ENCODE results near the gene MANF. TPM values are rescaled to one million over a fixed set of nuclear protein-coding genes. Genes with fewer than 3 reads are reported as not detected.

Gene MANF
- total and polyA plus RNA-seq, 2 donors (not counting 1 experiment from before 2014, with no cell fraction given): 19.8 to 29.7 TPM

- intact Hi-C loops (cut with micrococcal nuclease): no loop called here
- H3K4me3 ChIP-seq (ENCODE audit: control extremely low read depth in 1 of 5, extremely low read depth in 1 of 5, insufficient read depth in 1 of 5, low read depth in 2 of 5, low read length in 4 of 5): no peak overlapping the region
- no peaks in the 10 kb centered on the region for H3K36me3 ChIP-seq (replicated peaks in 1 of 2; ENCODE audit: control extremely low read depth in 1 of 2, control insufficient read depth in 1 of 2, extremely low read depth in 1 of 2, insufficient read depth in 2 of 2, low read length in 1 of 2)
- H4K20me1 ChIP-seq (ENCODE audit: control insufficient read depth, insufficient read depth, low read length, poor library complexity, severe bottlenecking): no peaks in the 10 kb centered on the region
- H3K4me3 Mint-ChIP-seq: no peak overlapping the region
- DNase-seq (no peak), ATAC-seq (ENCODE audit: low read depth) (no peak)
- H3K4me1 ChIP-seq (ENCODE audit: control insufficient read depth in 2 of 2, insufficient read depth in 2 of 2, low read length in 2 of 2): no peaks in the 10 kb centered on the region
- no peaks in the 10 kb centered on the region for H3K4me1 Mint-ChIP-seq
- no peaks in the 10 kb centered on the region for H3K9me3 ChIP-seq (ENCODE audit: control extremely low read depth in 1 of 3, control insufficient read depth in 2 of 3, insufficient read depth in 1 of 3, low read length in 2 of 3)
- H3K27ac ChIP-seq (ENCODE audit: low read length in 2 of 2): no peak overlapping the region
- 100% methylated on average over 2 of the region's 2 CpGs for WGBS (ENCODE audit: insufficient coverage)
- H3K27me3 Mint-ChIP-seq: peaks cover 15% of the 10 kb centered on the region
- H3K79me2 ChIP-seq (ENCODE audit: control insufficient read depth, insufficient read depth, low read length): no peaks in the 10 kb centered on the region
- TF ChIP-seq CTCF (IDR thresholded peaks at IDR 0.05): no peak
- no peak for TF ChIP-seq EZH2 (IDR thresholded peaks at IDR 0.05; ENCODE audit: borderline replicate concordance, insufficient read depth, low read depth, low read length, poor library complexity, severe bottlenecking)
- ChIA-PET POLR2A (no interaction called here), CTCF (no interaction called here)
- H2AFZ ChIP-seq (ENCODE audit: insufficient read depth, low read depth, low read length, poor library complexity, severe bottlenecking): no peak overlapping the region
- H3K27me3 ChIP-seq (replicated peaks in 1 of 4; ENCODE audit: control extremely low read depth in 1 of 4, control insufficient read depth in 3 of 4, insufficient read depth in 4 of 4, low read length in 3 of 4): no peaks in the 10 kb centered on the region
- H3K9me3 Mint-ChIP-seq (ENCODE audit: insufficient read depth): no peaks in the 10 kb centered on the region
- H3K4me2 ChIP-seq (replicated peaks; ENCODE audit: low read depth, low read length, poor library complexity, severe bottlenecking): no peak overlapping the region
- H3K27ac Mint-ChIP-seq: no peak overlapping the region
- H3K9ac ChIP-seq (ENCODE audit: low read length): no peak overlapping the region
Observed at GRCh38 chr3:51354172-51354571, 30.9 kb upstream of the MANF start.

- Mint-ChIP-seq H3K9me3 (ENCODE audit: insufficient read depth) (no peaks in the 10 kb centered on the region), H3K27me3 (peaks cover 15% of the 10 kb centered on the region), H3K27ac (no peak overlapping the region), H3K4me1 (no peaks in the 10 kb centered on the region), H3K4me3 (no peak overlapping the region)
- H3K9me3 ChIP-seq (ENCODE audit: control extremely low read depth in 1 of 3, control insufficient read depth in 2 of 3, insufficient read depth in 1 of 3, low read length in 2 of 3): no peaks in the 10 kb centered on the region
- no peak for DNase-seq
- no peaks in the 10 kb centered on the region for H4K20me1 ChIP-seq (ENCODE audit: control insufficient read depth, insufficient read depth, low read length, poor library complexity, severe bottlenecking)
- CTCF ChIA-PET: no interaction called here
- 100% methylated on average over 3 of the region's 9 CpGs for WGBS (ENCODE audit: insufficient coverage)
- no peaks in the 10 kb centered on the region for H3K27me3 ChIP-seq (replicated peaks in 1 of 4; ENCODE audit: control extremely low read depth in 1 of 4, control insufficient read depth in 3 of 4, insufficient read depth in 4 of 4, low read length in 3 of 4)
- ATAC-seq (ENCODE audit: low read depth): no peak
- no peaks in the 10 kb centered on the region for H3K4me1 ChIP-seq (ENCODE audit: control insufficient read depth in 2 of 2, insufficient read depth in 2 of 2, low read length in 2 of 2)
- POLR2A ChIA-PET: no interaction called here
- H3K4me3 ChIP-seq (ENCODE audit: control extremely low read depth in 1 of 5, extremely low read depth in 1 of 5, insufficient read depth in 1 of 5, low read depth in 2 of 5, low read length in 4 of 5): no peak overlapping the region
- no peak overlapping the region for H2AFZ ChIP-seq (ENCODE audit: insufficient read depth, low read depth, low read length, poor library complexity, severe bottlenecking)
- intact Hi-C loops (cut with micrococcal nuclease): no loop called here
- no peak for TF ChIP-seq CTCF (IDR thresholded peaks at IDR 0.05)
- no peak for TF ChIP-seq EZH2 (IDR thresholded peaks at IDR 0.05; ENCODE audit: borderline replicate concordance, insufficient read depth, low read depth, low read length, poor library complexity, severe bottlenecking)
- no peak overlapping the region for H3K27ac ChIP-seq (ENCODE audit: low read length in 2 of 2)
- H3K79me2 ChIP-seq (ENCODE audit: control insufficient read depth, insufficient read depth, low read length): no peaks in the 10 kb centered on the region
- no peaks in the 10 kb centered on the region for H3K36me3 ChIP-seq (replicated peaks in 1 of 2; ENCODE audit: control extremely low read depth in 1 of 2, control insufficient read depth in 1 of 2, extremely low read depth in 1 of 2, insufficient read depth in 2 of 2, low read length in 1 of 2)
- no peak overlapping the region for H3K9ac ChIP-seq (ENCODE audit: low read length)
- H3K4me2 ChIP-seq (replicated peaks; ENCODE audit: low read depth, low read length, poor library complexity, severe bottlenecking): no peak overlapping the region
Observed at GRCh38 chr3:51354731-51355615, 30.1 kb upstream of the MANF start.
